ENCODE results near the gene RPS4Y2.

RPS4Y2 gene

GRCh38 chrY:20814794-20815193 lies 58.9 kb downstream of the RPS4Y2 start:
- CTCF ChIA-PET: no interaction called here
- POLR2A ChIA-PET: no interaction called here
- WGBS (ENCODE audit: insufficient coverage): no CpG with 5 or more reads among the region's 1 CpG
- Histone ChIP-seq H3K4me3 (ENCODE audit: control insufficient read depth in 1 of 7, extremely low read depth in 1 of 7, insufficient read depth in 4 of 7, low read depth in 2 of 7, low read length in 6 of 7) (no peak overlapping the region), H3K36me3 (ENCODE audit: control insufficient read depth in 4 of 4, insufficient read depth in 4 of 4, low read length in 3 of 4) (no peaks in the 10 kb centered on the region), H3K9me3 (ENCODE audit: control extremely low read depth in 1 of 5, control insufficient read depth in 4 of 5, insufficient read depth in 2 of 5, low read depth in 1 of 5, low read length in 4 of 5) (no peaks in the 10 kb centered on the region), H3K27me3 (replicated peaks in 2 of 5; ENCODE audit: control insufficient read depth in 4 of 5, insufficient read depth in 5 of 5, low read length in 4 of 5) (no peaks in the 10 kb centered on the region), H3K4me1 (ENCODE audit: control extremely low read depth in 1 of 4, control insufficient read depth in 4 of 4, insufficient read depth in 4 of 4, low read length in 3 of 4) (peaks cover 0 to 1% (median 0%) of the 10 kb centered on the region in 4 experiments), H3K27ac (ENCODE audit: insufficient read depth in 1 of 2, low read depth in 1 of 2, low read length in 2 of 2, poor library complexity in 1 of 2, severe bottlenecking in 2 of 2) (no peak overlapping the region)
- DNase-seq: no peak

- Histone ChIP-seq H3K9me3 (ENCODE audit: control extremely low read depth in 1 of 5, control insufficient read depth in 4 of 5, insufficient read depth in 2 of 5, low read depth in 1 of 5, low read length in 4 of 5) (no peaks in the 10 kb centered on the region), H3K4me1 (ENCODE audit: control extremely low read depth in 1 of 4, control insufficient read depth in 4 of 4, insufficient read depth in 4 of 4, low read length in 3 of 4) (peaks cover 0 to 1% (median 0%) of the 10 kb centered on the region in 4 experiments), H3K27ac (ENCODE audit: insufficient read depth in 1 of 2, low read depth in 1 of 2, low read length in 2 of 2, poor library complexity in 1 of 2, severe bottlenecking in 2 of 2) (no peak overlapping the region), H3K36me3 (ENCODE audit: control insufficient read depth in 4 of 4, insufficient read depth in 4 of 4, low read length in 3 of 4) (no peaks in the 10 kb centered on the region), H3K27me3 (replicated peaks in 2 of 5; ENCODE audit: control insufficient read depth in 4 of 5, insufficient read depth in 5 of 5, low read length in 4 of 5) (no peaks in the 10 kb centered on the region), H3K4me3 (ENCODE audit: control insufficient read depth in 1 of 7, extremely low read depth in 1 of 7, insufficient read depth in 4 of 7, low read depth in 2 of 7, low read length in 6 of 7) (no peak overlapping the region)
- WGBS (ENCODE audit: insufficient coverage): no CpG with 5 or more reads among the region's 2 CpGs
- CTCF ChIA-PET: no interaction called here
- POLR2A ChIA-PET: no interaction called here
- DNase-seq: no peak
These were observed 61.2 kb downstream of the RPS4Y2 start for GRCh38 chrY:20817067-20817466.
